Stimulated activated CD4-positive, alpha-beta T cell treated with anti-CD3 and anti-CD28 coated beads, TNF-alpha, amount 100 ng/mL, for 4 hours (primary cell): ENCODE measurements around the gene C21orf91.

ENCODE experiments used
- DNase-seq, 3 experiments: peaks; one replicate each; pipeline ENCODE4 v3.0.0-alpha.2; 2020; ENCODE audit warnings: low read depth in 3 of 3

The C21orf91 gene

DNA sequence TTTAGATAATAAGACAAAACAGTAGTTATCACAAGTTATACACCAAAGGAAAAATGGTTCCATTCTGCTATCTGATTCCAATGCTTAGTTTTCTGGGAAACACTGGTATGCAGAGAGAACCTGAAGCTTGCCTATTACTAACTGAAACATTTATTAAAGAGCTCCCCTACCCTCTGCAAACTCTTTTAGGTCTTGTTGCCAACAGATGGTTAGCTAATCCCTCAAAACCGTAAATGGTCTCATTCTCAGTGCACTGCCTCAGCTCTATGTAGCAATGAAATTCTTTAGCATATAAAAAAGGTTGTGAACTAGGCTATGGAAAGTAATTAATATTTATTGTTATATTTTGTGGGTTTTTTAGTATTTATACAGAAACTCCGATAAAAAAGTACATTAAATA, 20.4 kb downstream of the C21orf91 start:
- DNase-seq, result no peak

DNA sequence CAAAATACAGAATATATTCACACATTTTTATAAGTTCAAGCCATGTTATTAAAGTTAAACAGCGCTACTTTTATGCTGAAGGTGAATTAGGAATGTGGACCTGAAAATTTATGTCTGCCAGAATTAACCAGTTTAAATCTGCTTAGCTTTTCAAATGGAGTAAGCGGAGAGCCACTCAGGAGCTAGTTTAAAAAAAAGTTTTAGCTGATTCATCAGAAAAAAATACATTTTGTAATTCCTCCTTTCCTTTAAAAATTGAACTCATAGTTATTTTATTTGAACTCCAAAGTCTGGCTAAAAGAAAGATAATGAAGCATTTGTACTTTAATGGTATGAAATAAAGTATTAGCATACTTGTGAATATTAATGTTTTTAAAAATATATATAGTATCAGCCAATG, 21.2 kb downstream of the C21orf91 start:
- DNase-seq, result no peak

DNA sequence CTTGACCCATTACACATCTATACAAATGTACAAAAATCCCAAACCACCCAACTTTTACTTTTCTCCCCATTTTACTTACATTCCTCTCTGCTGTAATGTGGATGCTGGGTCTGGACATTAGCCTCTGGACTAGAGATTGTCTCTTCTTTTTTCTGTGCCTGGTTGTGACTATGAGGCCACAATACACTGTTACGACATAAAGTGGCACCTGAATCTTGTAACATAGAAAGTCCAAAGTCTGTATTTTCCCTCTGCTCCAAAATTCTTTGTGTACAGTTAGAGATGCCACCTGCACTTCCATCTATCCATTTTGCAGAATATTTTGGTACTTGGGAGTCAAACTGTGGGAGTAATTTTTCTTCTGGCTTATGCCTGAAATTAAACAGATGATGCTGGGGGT, 22.7 kb downstream of the C21orf91 start:
- no peak for DNase-seq

DNA sequence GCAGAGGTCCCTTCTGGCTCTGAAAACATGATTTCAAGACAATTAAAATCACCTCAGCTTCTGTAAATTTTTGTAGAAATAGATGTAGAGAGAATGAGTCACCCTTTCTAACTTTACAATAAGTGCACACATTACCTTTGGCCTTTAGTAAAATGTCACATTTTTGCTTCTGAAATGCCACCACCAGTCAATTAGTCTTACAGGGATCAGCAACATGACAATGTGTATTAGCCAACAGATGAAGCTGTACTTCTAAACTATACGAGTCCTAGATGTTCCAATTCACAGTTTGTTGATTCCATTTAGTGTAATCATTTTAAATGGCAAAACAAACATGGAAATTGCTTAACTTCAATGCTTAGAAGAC, 23.1 kb downstream of the C21orf91 start:
- DNase-seq, result no peak

DNA sequence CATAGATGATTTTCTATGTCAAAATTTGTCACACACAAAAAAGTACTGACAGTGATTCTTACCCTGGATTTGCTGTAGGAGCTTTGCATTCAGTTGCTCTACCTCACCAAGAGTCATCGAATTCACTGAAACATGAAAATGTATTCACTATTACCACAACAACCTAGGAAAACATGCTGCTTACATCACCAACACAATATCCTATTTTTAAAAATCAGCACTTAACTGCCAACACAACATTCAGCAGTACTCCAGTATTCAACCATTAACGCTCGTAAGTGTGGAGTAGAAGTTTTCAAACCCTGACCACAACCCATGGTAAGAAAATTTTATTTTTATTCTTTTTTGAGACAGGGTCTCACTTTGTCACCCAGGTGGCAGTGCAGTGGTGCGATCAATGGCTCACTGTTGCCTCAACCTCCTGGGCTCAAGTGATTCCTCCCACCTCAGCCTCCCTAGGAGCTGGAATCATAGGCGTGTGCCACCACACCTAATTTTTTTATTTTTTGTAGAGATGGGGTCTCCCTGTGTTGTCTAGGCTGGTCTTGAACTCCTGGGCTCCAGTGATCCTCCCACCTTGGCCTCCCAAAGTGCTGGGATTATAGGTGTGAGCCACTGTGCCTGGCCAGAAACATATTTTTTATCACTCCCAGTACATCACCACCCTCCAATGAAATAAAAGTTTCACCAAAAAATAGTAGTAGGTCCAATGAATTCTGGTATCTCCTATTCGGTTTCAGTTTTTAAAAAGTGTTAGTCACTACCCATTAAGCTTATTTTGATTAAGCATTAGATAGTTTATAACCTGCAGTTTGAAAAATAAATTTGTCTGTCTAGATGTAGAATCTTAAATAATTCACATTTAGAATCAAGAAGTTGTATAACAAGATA, 23.8 kb downstream of the C21orf91 start:
- DNase-seq, result no peak

DNA sequence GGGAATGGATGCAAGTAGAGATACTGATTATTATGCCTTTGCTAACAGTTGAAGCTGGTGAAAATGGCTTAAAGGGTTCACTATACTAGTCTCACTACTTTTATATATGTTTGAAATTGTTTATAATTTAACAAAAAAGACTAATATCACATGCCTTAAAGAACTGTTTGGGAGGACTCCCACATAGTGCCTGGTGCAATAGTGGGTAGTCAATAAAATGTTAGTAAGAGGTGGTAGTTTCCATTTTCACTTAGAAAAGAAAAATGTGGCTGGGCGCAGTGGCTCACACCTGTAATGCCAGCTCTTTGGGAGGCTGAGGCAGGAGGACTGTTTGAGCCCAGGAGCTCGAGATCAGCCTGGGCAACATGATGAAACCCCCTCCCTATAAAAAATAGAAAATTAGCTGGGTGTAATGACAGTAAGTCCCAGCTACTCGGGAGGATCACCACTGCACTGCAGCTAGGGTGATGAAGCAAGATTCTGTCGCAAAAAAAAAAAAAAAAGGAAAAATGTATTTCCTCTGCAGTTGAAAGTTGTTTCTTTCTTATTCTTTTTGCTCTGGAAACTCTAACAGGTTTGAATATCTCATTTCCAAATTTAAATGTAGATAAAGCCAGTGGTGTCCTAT, 24.5 kb downstream of the C21orf91 start:
- no peak for DNase-seq

DNA sequence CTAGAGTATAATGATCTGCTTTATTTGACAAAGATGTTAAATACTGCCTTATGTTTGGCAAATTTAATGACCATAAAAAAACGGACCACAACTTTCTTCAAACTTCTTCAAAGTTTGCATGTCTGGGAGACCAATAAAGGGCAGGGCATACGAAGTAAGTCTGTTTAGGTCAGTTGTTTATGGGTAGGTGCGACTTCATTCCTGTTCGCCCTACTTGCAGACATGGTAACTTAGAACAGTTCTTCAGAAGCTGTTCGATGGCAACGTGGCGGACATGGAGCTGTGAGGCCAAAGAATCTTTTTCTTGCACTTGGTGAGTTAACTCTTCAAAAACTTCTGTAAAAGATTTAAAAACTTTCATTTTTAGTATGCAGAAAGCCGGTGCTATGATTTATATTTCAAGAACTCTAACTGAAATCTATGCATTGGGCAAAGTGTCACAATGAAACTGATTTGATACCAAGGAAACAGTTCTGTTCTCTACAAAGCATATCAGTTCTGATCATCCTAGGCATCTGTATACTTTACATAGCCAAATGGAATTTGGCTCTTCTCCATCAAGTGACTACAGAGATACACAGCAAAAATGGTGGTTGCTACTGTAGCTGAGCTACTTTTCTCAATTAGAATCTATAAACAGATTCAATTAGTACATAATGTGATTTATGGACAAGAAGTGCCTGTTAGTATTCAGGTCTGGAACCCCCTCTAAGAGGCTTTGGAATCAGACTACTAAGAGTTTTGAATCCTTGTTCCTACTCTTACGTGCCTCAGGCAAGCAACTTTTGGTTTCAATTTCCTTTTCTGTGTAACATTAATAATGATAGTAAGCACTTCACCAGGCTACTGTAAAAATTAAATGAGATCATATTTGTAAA, 25.7 kb downstream of the C21orf91 start:
- no peak for DNase-seq

DNA sequence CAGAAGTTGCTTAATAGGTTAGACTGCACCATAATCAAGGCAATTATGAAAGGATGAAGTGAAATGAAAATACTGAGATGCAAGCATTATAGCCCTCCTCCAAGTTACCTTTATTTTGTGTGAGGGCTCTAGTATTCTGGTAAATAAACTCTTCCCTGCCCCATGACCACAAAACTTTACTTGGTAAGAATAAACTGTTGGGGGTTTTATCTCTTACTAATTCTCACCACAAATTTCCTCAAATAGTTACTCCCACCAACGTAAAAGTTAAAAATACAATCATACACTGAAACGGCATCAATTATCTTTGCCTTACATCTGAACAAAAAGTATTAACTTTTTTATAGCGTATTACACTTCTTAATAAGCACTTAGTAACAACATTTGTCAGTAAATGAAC, 29.5 kb downstream of the C21orf91 start:
- DNase-seq, result no peak

DNA sequence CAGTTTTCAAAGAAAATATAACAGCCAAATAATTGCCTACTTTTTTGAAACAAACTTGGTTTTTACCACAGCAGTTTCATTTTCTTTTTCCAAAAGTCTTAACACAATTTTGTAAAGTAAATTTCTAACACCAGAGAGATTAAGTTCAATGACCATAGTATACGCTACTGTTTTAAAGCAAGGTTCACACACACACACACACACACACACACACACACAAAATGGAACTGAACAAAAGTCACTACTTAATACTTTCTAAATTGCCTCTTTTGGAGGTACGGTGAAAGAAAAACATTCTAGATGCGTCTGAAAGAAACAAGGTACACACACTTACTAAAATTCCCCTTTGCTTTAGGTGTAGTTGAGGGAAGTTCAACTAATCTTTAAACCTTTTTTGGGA, 30.1 kb downstream of the C21orf91 start:
- DNase-seq, result no peak

DNA sequence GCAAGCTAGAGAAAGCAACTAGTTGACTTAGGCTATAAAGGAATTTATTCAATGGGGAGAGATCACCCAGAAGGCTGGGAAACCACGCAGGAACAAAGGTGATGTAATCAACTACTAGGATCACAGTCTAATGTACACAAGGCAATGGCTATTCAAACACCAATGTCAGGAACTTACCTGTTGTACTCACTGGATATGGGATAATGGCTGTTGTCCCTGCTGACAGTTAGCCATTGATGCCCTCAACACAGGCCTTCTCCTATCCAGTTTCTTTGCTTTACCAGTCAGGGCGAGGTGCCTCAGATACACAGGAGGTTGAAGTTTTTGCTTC, 32.3 kb downstream of the C21orf91 start:
- DNase-seq, result no peak

DNA sequence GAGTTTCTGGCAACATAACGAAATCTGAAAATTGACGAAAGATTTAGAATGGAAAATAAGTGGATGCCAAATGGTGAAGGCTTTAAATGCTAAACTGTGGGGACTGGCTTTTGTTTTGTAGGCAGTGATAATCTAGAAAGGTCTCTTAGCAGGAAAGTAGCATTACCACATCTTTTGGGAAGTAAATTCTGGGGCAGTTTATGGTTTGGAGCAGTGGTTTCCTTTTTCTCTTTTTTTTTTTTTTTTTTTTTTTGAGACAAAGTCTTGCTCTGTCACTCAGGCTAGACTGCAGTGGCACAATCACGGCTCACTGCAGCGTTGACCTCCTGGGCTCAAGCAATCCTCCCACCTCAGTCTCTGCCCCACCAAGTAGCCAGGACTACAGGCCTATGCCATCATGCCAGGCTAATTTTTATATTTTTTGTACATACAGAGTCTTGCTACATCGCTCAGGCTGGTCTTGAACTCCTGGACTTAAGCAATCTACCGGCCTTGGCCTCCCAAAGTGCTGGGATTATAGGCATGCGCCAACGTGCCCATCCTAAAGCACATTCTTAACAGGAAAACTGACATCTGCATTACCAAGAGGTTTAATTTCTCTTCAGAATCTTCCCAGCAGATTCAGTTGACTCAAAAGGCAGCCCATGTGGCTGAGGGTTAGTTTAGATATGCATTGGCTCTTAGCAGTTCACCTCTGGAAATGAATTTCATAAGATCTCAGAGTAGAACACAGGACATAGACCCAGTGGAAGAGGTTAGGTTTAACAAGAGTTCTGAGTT, 32.9 kb downstream of the C21orf91 start:
- DNase-seq, result no peak

DNA sequence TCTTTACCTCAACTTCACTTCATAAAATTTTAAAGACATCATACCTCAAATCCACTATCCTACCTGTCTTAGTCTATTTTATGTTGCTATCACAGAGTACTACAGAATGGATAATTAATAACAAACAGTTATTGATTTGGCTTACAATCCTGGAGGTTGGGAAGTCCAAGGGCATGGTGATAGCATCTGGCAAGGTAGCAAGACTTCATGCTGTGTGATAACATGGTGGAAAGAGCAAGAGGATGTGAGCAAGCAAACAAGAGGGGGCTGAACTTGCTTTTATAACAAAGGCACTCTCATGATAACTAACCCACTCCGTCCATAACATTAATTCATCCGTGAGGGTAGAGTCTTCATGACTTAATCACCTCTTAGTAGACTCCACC, 33.8 kb downstream of the C21orf91 start:
- DNase-seq, result no peak

DNA sequence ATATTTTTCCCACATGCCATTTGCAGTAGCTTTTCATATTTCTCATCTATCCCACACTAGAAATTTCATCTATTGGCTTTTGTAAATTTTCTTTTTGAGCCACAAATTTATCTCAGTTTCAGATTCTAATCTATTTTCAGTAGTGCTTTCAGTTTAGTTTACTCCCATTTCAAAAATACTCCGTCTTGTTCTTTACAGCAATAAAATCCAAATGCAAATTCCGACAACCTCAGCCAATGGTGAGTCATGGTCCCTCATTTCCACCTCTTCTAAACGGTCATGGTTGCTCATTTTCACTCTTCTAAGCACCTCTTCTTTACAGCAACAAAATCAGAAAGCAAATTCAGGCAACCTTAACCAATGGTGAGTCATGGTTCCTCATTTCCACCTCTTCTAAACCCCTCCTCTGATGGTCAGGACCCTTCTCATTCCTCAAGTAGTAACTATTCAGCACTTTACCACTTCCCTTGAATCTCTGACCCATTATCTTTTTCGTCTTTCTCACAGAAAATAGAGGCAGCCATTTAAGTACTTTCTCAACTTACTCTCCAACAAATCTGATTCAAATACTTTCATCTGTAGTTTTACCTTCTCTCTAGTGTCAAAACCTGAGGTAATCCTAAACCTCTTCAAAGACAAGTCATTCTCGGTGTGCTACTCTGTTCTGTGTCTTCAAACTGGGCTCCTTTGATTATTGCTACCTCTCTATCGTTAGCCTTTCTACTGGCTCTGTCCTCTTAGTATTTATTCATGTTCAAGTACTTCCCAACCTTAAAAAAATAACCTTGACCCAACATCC, 34.4 kb downstream of the C21orf91 start:
- DNase-seq, result no peak

DNA sequence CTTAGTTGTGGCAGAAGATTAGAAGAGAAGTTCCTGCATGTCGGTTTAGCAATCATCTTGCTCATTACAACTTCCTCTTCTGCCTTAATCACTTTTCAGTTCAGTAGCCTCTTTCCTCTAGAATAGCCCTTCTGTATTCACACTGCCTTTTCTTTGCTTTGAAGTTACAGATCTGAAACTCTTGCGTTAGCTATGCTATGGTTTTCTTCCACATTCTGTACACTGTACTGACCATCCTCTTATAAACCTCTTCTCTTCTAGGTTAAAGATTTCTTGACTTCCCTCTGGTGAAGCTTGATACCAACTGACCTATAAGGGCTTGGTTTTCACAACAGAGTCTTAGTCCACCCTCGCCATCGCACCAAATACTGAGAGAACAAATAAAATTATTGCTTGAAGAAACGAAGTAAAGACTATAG, 35.0 kb downstream of the C21orf91 start:
- DNase-seq, result no peak

DNA sequence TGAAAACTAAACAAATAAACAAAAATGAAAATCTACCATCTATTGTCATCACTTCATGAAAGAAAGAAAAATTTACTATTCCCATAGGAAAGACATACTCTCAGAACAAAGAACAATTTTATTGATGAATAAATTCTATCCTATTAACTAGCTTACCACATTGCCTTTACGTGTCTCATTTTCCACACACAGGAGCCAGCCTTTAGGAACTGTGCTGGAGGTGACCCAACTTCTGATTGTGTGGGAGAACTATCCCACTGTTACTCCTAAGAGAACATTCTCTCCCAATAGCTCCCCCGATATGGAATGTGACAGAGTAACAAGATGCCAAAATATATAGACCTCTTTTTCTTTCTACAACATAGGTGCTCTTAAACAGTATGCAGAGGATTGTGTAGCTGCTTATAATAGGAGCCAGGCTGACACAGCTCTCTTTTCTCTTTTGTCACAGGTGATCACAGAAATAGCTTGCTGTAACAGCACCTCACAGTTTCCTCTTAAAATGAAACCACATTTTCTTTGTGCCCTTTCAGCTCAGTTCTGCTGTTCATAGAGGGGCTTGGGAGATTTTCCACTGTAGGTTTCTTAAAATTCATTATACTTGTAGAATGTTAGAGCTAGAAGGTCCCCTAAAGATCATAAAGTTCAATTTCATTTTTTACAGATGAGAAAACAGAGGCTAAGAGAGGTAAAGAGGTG, 35.5 kb downstream of the C21orf91 start:
- DNase-seq, result no peak

DNA sequence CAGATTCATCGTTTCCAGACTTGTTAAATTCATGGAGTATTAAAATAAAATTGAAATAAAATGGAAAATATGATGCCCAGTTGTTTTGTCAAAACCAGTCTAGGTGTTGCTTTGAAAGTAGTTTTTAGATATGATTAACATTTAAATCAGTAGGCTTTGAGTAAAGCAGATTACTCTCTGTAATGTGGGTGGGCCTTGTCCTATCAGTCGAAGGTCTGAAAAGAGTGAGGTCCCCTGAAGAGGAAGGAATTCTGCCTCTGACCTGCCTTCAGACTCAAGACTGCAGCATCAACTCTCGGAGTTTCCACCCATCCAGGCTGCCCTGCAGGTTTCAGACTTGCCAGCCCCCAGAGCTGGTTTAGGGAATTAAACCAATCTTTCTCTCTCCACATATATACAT, 36.2 kb downstream of the C21orf91 start:
- DNase-seq, result no peak

DNA sequence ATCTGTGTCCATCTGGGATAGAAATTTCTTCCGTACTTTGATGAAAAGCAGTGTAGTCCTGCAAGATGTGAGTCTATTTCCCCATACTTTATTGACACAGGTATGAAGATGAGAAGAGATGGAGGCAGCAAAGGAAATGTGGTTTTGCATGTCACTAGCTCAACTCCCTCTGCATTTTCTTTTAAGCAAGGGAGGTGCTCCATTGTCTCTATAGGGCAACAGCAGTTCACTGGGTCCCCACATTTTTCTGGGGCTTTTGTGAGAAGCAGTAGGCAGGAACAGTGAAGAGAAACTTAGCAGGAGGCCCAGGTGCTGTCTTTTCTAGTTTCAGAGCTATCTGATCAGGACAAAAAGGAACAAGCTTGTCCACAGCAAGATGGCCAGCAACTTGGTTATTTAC, 37.1 kb downstream of the C21orf91 start:
- DNase-seq, result no peak

DNA sequence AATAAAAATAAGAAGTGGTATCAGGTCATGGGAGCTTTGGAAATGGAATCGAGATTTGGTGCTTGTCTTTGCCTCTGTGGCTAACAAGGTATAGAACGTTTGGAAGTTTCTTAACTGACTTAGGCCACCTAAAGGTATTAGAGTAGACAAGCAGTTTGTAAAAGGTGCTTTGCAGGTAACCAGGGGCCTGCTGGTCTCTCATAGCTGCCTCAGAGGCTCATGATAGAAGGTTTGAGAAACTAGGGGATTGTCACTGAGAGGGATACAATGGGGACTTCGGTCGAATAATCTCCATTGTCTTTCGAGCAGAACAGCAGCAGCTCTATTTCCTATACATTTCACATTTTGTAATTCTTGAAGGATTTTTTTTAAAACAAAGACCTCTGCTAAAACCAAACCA, 37.6 kb downstream of the C21orf91 start:
- no peak for DNase-seq

DNA sequence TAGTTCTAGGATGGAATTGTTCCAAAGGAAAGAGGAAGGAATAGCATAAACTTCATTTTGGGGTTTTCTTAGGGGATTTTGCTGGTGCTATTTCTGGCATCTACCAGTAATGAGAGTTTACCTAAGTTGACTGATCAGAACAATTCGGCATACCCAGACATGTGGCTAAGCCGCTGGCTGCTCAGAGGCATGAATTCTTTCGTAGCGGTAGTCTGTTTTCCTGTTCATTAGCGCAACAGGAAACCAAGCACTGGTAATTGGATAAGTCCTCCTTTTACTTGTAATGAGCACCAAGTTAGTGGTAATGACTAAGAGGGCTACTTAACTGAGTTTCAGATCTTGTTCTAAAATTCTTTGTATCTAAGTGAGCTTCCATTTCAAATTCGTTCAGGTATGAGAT, 38.6 kb downstream of the C21orf91 start:
- no peak for DNase-seq

DNA sequence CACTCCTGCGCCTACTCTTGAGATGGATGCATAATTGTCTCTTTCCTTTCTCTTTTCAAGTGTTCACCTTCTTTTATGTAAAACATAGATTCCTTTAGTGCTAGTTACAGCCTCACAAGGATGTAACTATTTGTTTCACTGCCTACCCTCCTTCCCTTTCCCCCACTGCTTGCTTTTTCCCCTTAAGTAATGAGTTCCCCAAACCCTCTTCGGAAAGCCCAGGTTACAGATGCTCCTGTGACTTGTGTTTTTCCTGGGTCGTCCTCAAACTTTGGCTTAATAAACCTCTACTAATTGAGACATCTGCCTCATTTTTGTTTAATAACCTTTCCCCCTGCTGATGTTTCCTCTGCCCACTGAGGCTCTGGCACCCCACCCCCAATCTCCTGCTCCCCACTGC, 39.2 kb downstream of the C21orf91 start:
- no peak for DNase-seq
